ENCODE data around the gene ACSS2. TPM values are rescaled to one million over a fixed set of nuclear protein-coding genes. Genes with fewer than 3 reads are reported as not detected.
A peak's percentile ranks its signal among the peaks of the same experiment; 100 is the strongest.
"Not testable (repeated sequence)": the region's sequence is repeated elsewhere in the genome, so short reads cannot be mapped to it uniquely, and the experiment has no call there.

Gene ACSS2
- total and polyA plus RNA-seq, 11 donors, result 72.6 to 117 (median 99.7) TPM

DNA sequence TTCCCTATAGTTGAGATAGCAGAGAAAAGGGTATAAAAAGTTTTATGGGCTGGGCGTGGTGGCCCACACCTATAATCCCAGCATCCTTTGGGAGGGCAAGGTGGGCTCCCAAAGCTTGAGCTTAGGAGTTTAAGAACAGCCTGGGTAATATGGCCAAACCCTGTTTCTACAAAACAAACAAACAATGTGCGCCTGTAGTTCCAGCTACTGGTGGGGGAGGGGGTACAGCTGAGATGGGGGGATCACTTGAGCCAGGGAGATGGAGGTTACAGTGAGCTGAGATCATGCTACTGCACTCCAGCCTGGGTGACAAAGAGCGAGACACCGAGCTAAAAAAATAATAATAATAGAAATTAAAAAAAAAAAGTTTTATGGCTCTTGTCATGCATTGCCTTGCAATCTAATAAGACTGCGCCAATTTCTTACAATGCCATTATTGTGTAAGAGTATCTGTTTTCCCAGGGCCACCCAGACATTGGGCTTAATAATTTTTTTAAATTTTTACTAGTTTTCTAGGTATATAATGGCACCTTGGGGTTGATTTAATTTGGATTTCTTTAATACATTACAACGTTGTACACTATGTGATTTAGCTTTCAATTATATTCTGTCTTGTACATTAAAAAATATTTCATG lies 3.9 kb downstream of the ACSS2 start:
- Histone ChIP-seq H3K36me3 (peaks cover 0 to 30% (median 27%) of the 10 kb centered on the region in 9 donors), H3K9me3 (no peaks in the 10 kb centered on the region), H3K4me3 (no peak overlapping the region), H3K27ac (peak overlapping the region in 1 of 12 donors; percentile 4), H3K27me3 (no peaks in the 10 kb centered on the region), H3K4me1 (peaks cover 0 to 40% (median 16%) of the 10 kb centered on the region in 12 donors)
- ATAC-seq (no peak), DNase-seq (no peak)
- TF ChIP-seq, protein P1, sequence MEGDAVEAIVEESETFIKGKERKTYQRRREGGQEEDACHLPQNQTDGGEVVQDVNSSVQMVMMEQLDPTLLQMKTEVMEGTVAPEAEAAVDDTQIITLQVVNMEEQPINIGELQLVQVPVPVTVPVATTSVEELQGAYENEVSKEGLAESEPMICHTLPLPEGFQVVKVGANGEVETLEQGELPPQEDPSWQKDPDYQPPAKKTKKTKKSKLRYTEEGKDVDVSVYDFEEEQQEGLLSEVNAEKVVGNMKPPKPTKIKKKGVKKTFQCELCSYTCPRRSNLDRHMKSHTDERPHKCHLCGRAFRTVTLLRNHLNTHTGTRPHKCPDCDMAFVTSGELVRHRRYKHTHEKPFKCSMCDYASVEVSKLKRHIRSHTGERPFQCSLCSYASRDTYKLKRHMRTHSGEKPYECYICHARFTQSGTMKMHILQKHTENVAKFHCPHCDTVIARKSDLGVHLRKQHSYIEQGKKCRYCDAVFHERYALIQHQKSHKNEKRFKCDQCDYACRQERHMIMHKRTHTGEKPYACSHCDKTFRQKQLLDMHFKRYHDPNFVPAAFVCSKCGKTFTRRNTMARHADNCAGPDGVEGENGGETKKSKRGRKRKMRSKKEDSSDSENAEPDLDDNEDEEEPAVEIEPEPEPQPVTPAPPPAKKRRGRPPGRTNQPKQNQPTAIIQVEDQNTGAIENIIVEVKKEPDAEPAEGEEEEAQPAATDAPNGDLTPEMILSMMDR (IDR thresholded peaks at IDR 0.05), result no peak
- no peak for TF ChIP-seq POLR2A (IDR thresholded peaks at IDR 0.05)
- 84 to 91% (median 86%) methylated on average over 6 of the region's 6 CpGs for WGBS, 4 donors
- intact Hi-C loops (cut with DNase I), result loop anchor here in 1 of 10 donors (5.0 kb wide), 1 partner anchor 47 kb away; no protein-coding TSS in a partner anchor

DNA sequence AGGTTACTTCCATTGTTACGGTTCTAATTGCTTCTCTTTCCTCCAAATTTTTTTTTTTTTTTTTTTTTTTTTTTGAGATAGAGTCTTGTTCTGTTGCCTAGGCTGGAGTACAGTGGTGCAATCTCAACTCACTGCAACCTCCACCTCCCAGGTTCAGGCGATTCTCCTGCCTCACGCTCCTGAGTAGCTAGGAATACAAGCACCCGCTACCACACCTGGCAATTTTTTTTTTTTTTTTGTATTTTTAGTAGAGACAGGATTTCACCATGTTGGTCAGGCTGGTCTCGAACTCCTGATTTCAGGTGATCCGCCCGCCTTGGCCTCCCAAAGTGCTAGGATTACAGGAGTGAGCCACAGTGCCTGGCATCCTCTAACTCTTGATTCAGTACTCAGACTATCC lies 4.6 kb downstream of the ACSS2 start:
- H3K4me3 ChIP-seq, H3K27ac ChIP-seq, ATAC-seq, DNase-seq, H3K9me3 ChIP-seq, H3K27me3 ChIP-seq: not testable (repeated sequence)
- intact Hi-C loops (cut with DNase I), result loop anchor here in 1 of 10 donors (5.0 kb wide), 1 partner anchor 46 kb away; no protein-coding TSS in a partner anchor
- Histone ChIP-seq H3K36me3 (peaks cover 0 to 36% (median 33%) of the 10 kb centered on the region in 9 donors), H3K4me1 (peaks cover 0 to 34% (median 11%) of the 10 kb centered on the region in 12 donors)
- WGBS, 4 donors, result 80 to 84% (median 82%) methylated on average over 7 of the region's 7 CpGs

DNA sequence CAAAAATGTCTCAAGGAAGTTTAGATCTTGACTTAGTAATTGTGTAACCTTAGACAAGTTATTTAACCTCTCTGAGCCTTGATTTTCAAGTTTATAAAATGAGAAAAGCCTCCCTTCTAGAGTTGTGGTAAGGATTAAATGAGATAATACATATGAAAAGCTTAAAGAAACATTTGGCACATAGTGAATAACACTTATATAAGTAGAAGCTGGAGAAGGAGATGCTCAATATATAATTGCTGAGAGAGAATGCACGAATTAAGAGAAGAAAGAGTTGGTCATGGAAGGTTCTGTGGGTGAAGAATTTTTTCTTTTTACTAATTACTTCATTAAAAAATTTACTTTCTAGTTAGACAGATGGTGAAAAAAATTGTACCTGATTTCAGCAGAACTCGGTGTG lies 5.3 kb downstream of the ACSS2 start:
- TF ChIP-seq POLR2A (IDR thresholded peaks at IDR 0.05), result no peak
- TF ChIP-seq, protein P1 (IDR thresholded peaks at IDR 0.05), result no peak
- peaks cover 0 to 35% (median 11%) of the 10 kb centered on the region in 12 donors for H3K4me1 ChIP-seq
- no peaks in the 10 kb centered on the region for H3K27me3 ChIP-seq
- peaks cover 0 to 41% (median 33%) of the 10 kb centered on the region in 9 donors for H3K36me3 ChIP-seq
- ATAC-seq (no peak), DNase-seq (no peak)
- intact Hi-C loops (cut with DNase I), result loop anchor here in 1 of 10 donors (5.0 kb wide), 1 partner anchor 46 kb away; no protein-coding TSS in a partner anchor
- 44 to 76% (median 46%) methylated on average over 2 of the region's 2 CpGs for WGBS, 4 donors
- no peaks in the 10 kb centered on the region for H3K9me3 ChIP-seq
- H3K27ac ChIP-seq, result no peak overlapping the region
- no peak overlapping the region for H3K4me3 ChIP-seq

DNA sequence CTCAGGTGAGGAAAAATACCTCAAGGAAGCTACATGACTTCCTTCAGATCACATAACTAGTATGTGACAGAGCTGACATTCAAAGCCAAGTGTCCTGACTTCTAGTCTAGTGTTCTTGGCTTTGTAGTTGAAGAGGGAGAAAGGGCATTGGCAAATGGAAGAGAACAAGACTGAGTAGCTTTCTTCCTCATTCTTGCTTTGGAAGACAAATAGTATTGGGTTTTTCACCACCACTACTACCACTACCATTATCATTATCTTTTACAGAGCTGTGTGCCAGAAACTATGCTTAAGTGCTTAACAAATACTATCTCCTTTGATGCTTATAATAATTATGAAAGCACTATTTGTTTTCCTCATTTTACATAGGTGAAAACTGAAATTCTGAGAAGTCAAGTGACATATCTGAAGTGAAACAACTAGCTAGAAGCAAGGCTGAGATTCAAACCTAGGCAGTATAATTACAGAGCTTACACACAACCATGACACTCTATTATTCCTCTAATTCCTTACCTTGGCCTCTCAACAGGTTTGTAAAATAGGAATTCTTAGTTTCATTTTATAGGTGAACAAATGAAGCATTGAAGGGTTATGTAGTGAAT lies 6.8 kb downstream of the ACSS2 start:
- H3K27me3 ChIP-seq, result no peaks in the 10 kb centered on the region
- DNase-seq (no peak), ATAC-seq (no peak)
- H3K9me3 ChIP-seq, result no peaks in the 10 kb centered on the region
- H3K27ac ChIP-seq, result peak overlapping the region in 1 of 12 donors; percentile 22
- H3K4me3 ChIP-seq, result no peak overlapping the region
- H3K4me1 ChIP-seq, result peaks cover 0 to 30% (median 5%) of the 10 kb centered on the region in 12 donors
- TF ChIP-seq, protein P1 (IDR thresholded peaks at IDR 0.05), result no peak
- TF ChIP-seq POLR2A (IDR thresholded peaks at IDR 0.05), result no peak
- H3K36me3 ChIP-seq, result peaks cover 0 to 50% (median 33%) of the 10 kb centered on the region in 9 donors
- intact Hi-C loops (cut with DNase I), result loop anchor here in 1 of 10 donors (5.0 kb wide), 1 partner anchor 44 kb away; no protein-coding TSS in a partner anchor
